HAP-1 (cell line): ENCODE measurements around the gene SCGB3A1.

Experiments
- DNase-seq, 2 experiments: peaks; one replicate each; pipeline ENCODE4 v3.0.0-alpha.2; 2016 to 2020; ENCODE audit warnings: low spot score in 2 of 2
- H3K27me3 ChIP-seq: fragments of 250-450 bp; sonication (Bioruptor Pico); 2 replicates; pipeline ENCODE4 v1.5.1; 2020; ENCODE audit warnings: low read depth, mild to moderate bottlenecking, moderate library complexity
- H3K36me3 ChIP-seq: fragments of 250-450 bp; sonication (Bioruptor Pico); replicated peaks from 2 replicates; pipeline ENCODE4 v1.5.1; 2020; ENCODE audit warnings: mild to moderate bottlenecking
- H3K4me1 ChIP-seq: fragments of 250-450 bp; sonication (Bioruptor Pico); 2 replicates; pipeline ENCODE4 v1.5.1; 2020; ENCODE audit warnings: mild to moderate bottlenecking
- H3K4me3 ChIP-seq: fragments of 250-450 bp; sonication (Bioruptor Pico); 2 replicates; pipeline ENCODE4 v1.5.1; 2020; ENCODE audit warnings: mild to moderate bottlenecking, moderate library complexity
- H3K9me3 ChIP-seq: fragments of 250-450 bp; sonication (Bioruptor Pico); 2 replicates; pipeline ENCODE4 v1.5.1; 2020; ENCODE audit warnings: mild to moderate bottlenecking, moderate library complexity
- in situ Hi-C: fragments of 300-500 bp; cut with MboI; formaldehyde crosslinking; loops from 3 replicates; pipeline ENCODE4 v1.14.3; 2020; ENCODE audit warnings: low sequenced_read_pairs, inconsistent platforms, mixed read lengths

Gene SCGB3A1

GRCh38 chr5:180604271-180604670 is 13.0 kb upstream of the SCGB3A1 start:
- H3K4me3 ChIP-seq, result no peak overlapping the region
- H3K9me3 ChIP-seq, result no peaks in the 10 kb centered on the region
- H3K4me1 ChIP-seq, result no peaks in the 10 kb centered on the region
- in situ Hi-C loops, result no loop called here
- H3K27me3 ChIP-seq, result no peaks in the 10 kb centered on the region
- no peaks in the 10 kb centered on the region for H3K36me3 ChIP-seq
- no peak for DNase-seq

GRCh38 chr5:180603076-180603594 is 11.8 kb upstream of the SCGB3A1 start:
- H3K4me1 ChIP-seq, result no peaks in the 10 kb centered on the region
- no peaks in the 10 kb centered on the region for H3K36me3 ChIP-seq
- H3K9me3 ChIP-seq, result no peaks in the 10 kb centered on the region
- H3K4me3 ChIP-seq, result no peak overlapping the region
- in situ Hi-C loops, result no loop called here
- no peak for DNase-seq
- H3K27me3 ChIP-seq, result no peaks in the 10 kb centered on the region

GRCh38 chr5:180602481-180603075 is 11.3 kb upstream of the SCGB3A1 start:
- no peak overlapping the region for H3K4me3 ChIP-seq
- H3K9me3 ChIP-seq, result no peaks in the 10 kb centered on the region
- no peak for DNase-seq
- H3K4me1 ChIP-seq, result no peaks in the 10 kb centered on the region
- no peaks in the 10 kb centered on the region for H3K36me3 ChIP-seq
- H3K27me3 ChIP-seq, result no peaks in the 10 kb centered on the region
- in situ Hi-C loops, result no loop called here

GRCh38 chr5:180601591-180602480 is 10.5 kb upstream of the SCGB3A1 start:
- no peaks in the 10 kb centered on the region for H3K4me1 ChIP-seq
- DNase-seq, result no peak
- H3K9me3 ChIP-seq, result no peaks in the 10 kb centered on the region
- no peaks in the 10 kb centered on the region for H3K36me3 ChIP-seq
- H3K4me3 ChIP-seq, result no peak overlapping the region
- no peaks in the 10 kb centered on the region for H3K27me3 ChIP-seq
- in situ Hi-C loops, result no loop called here

- Histone ChIP-seq H3K27me3 (no peaks in the 10 kb centered on the region), H3K4me1 (no peaks in the 10 kb centered on the region), H3K4me3 (no peak overlapping the region), H3K36me3 (no peaks in the 10 kb centered on the region), H3K9me3 (no peaks in the 10 kb centered on the region)
- in situ Hi-C loops, result no loop called here
- no peak for DNase-seq
Observed at GRCh38 chr5:180600554-180601041, 9.3 kb upstream of the SCGB3A1 start.

GRCh38 chr5:180599981-180600553 is 8.8 kb upstream of the SCGB3A1 start:
- H3K4me1 ChIP-seq, result no peaks in the 10 kb centered on the region
- peak in 1 of 2 experiments; percentile 5 for DNase-seq
- no peaks in the 10 kb centered on the region for H3K36me3 ChIP-seq
- H3K4me3 ChIP-seq, result no peak overlapping the region
- H3K27me3 ChIP-seq, result no peaks in the 10 kb centered on the region
- H3K9me3 ChIP-seq, result no peaks in the 10 kb centered on the region
- in situ Hi-C loops, result no loop called here

GRCh38 chr5:180599590-180599914 is 8.3 kb upstream of the SCGB3A1 start:
- H3K27me3 ChIP-seq, result no peaks in the 10 kb centered on the region
- H3K4me3 ChIP-seq, result no peak overlapping the region
- no peaks in the 10 kb centered on the region for H3K4me1 ChIP-seq
- DNase-seq, result peak in 1 of 2 experiments; percentile 2
- in situ Hi-C loops, result no loop called here
- H3K9me3 ChIP-seq, result no peaks in the 10 kb centered on the region
- no peaks in the 10 kb centered on the region for H3K36me3 ChIP-seq

GRCh38 chr5:180598797-180599589 is 7.7 kb upstream of the SCGB3A1 start:
- no peak overlapping the region for H3K4me3 ChIP-seq
- no peaks in the 10 kb centered on the region for H3K4me1 ChIP-seq
- H3K27me3 ChIP-seq, result no peaks in the 10 kb centered on the region
- no peaks in the 10 kb centered on the region for H3K36me3 ChIP-seq
- in situ Hi-C loops, result no loop called here
- H3K9me3 ChIP-seq, result no peaks in the 10 kb centered on the region
- no peak for DNase-seq

GRCh38 chr5:180598316-180598701 is 7.0 kb upstream of the SCGB3A1 start:
- Histone ChIP-seq H3K36me3 (no peaks in the 10 kb centered on the region), H3K9me3 (no peaks in the 10 kb centered on the region), H3K4me1 (no peaks in the 10 kb centered on the region), H3K4me3 (no peak overlapping the region), H3K27me3 (no peaks in the 10 kb centered on the region)
- in situ Hi-C loops, result no loop called here
- DNase-seq, result peak in 1 of 2 experiments; percentile 8

GRCh38 chr5:180596668-180597231 is 5.5 kb upstream of the SCGB3A1 start:
- Histone ChIP-seq H3K9me3 (no peaks in the 10 kb centered on the region), H3K36me3 (no peaks in the 10 kb centered on the region), H3K4me3 (no peak overlapping the region), H3K4me1 (no peaks in the 10 kb centered on the region), H3K27me3 (no peaks in the 10 kb centered on the region)
- no peak for DNase-seq
- in situ Hi-C loops, result no loop called here

GRCh38 chr5:180596115-180596667 is 4.9 kb upstream of the SCGB3A1 start:
- H3K36me3 ChIP-seq, result no peaks in the 10 kb centered on the region
- in situ Hi-C loops, result no loop called here
- no peaks in the 10 kb centered on the region for H3K4me1 ChIP-seq
- no peak for DNase-seq
- H3K27me3 ChIP-seq, result no peaks in the 10 kb centered on the region
- no peaks in the 10 kb centered on the region for H3K9me3 ChIP-seq
- no peak overlapping the region for H3K4me3 ChIP-seq

- no peaks in the 10 kb centered on the region for H3K4me1 ChIP-seq
- DNase-seq, result no peak
- no peaks in the 10 kb centered on the region for H3K36me3 ChIP-seq
- in situ Hi-C loops, result no loop called here
- no peaks in the 10 kb centered on the region for H3K27me3 ChIP-seq
- H3K9me3 ChIP-seq, result no peaks in the 10 kb centered on the region
- no peak overlapping the region for H3K4me3 ChIP-seq
Observed at GRCh38 chr5:180595381-180596114, 4.2 kb upstream of the SCGB3A1 start.

GRCh38 chr5:180595046-180595379 is 3.7 kb upstream of the SCGB3A1 start:
- no peak for DNase-seq
- Histone ChIP-seq H3K27me3 (no peaks in the 10 kb centered on the region), H3K4me1 (no peaks in the 10 kb centered on the region), H3K4me3 (no peak overlapping the region), H3K9me3 (no peaks in the 10 kb centered on the region), H3K36me3 (no peaks in the 10 kb centered on the region)
- in situ Hi-C loops, result no loop called here
